GM21576 (cell line): ENCODE measurements around the gene CCL27.
A peak's percentile ranks its signal among the peaks of the same experiment; 100 is the strongest.

Experiments
- ATAC-seq: cut with Tn5 transposase; IDR thresholded peaks from one replicate; pipeline ENCODE4 v1.9.1; 2021; ENCODE audit warnings: mild to moderate bottlenecking, moderate library complexity; ENCODE audit not compliant: unreplicated experiment

CCL27 gene

DNA sequence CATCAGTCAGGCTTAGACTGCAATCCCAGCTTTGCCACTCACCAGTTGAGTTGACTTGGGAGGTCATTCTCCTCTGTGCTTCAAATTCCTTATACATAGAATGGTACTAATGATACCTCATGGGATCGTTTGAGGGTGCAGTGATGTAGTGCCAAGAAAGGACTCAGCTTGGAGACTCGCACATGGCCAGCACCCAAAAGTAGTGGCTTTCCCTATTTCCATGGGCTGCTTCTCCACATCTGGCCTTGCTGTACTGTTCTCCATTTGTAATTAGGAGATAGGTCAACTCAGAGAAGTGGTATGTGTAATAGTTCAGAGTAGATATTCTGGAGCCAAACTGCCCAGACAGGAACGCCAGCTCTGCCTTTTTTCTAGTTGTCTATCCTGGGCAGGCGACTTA, 23.1 kb upstream of the CCL27 start:
- no peak for ATAC-seq

DNA sequence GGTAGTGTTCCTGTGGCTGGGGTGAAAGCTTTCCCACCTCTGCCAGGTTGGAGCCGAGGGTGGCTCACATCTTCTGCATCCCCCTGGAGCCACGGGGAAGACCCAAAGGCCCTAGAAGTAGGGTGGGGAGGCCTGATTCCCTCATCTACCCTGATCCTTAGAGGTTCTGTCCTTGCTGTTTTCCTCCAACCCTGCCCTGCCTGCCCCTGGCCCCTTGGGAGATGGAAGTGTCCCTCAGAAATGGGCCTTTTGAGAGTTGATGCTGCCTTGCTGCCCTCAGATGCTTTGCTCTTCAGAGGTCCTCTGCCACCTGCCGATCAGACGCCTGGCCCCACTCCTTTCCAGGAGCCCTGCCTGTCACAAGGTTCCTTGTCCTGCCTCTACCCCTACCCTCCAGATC, 22.4 kb upstream of the CCL27 start:
- no peak for ATAC-seq

DNA sequence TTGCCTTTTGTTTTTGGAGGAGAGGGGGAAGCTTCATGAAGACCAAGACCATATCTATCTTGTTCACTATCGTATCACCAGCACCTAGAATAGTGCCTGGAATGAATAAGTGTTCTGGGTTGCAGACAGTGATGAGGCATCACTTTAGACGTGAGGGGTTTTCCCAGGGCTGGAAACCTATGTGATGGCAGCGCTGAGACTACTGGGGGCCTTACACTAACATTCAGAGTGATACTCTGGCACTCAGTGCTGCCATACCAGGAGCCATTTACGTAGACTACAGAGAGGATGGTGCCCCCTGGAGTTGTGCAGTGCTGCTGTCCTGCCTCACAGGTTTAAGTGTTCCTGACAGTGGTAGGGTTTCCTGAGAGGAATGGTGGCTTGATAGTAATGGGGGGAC, 21.7 kb upstream of the CCL27 start:
- no peak for ATAC-seq

DNA sequence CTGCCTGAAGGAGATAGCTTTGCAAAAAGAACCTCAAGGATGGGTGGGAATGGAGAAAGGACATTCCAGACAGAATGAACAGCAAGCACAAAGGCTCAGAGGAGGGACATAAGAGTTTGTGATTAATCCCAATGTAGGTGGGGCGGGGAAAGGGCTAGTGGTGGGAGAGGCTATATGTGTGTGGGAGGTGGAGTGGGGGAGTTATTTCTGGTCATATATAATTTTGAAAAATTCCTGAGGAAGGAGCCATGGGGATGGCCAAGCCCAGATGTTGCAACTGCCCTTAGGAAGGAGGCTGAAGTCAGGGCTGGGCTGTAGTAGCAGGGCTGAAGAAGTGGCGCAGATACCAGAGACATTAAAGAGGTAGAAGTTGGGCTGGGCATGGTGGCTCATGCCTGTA, 13.4 kb upstream of the CCL27 start:
- no peak for ATAC-seq

DNA sequence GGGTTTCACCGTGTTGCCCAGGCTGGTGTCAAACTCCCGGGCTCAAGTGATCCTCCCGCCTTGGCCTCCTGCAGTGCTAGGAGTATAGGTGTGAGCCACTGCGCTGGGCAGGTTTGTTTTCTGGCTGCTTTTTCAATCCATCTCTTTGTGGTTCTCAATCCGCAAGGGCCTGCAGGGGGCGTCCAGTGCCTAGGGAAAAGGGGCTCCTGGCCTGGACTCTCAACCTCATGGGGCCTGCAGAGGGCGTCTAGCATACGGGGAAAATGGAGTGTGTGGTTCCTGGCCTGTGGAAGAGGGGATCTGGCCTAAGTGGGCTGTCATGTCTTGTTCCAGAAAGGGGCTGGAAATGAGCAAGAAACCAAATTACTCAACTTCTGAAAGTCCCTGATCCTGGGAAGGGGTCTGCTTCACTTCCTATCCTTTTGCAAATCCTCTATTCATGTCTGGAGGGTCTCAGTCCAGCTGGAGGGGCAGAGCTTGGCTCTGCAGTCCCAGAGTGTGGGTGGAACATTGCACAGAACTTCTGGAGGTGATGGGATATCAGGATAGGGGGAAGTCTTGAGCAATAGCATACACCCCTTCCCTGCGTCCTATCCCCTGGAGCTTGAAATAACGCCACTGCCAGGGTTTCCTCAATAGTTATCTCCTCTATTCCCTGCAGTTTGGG, 12.7 kb upstream of the CCL27 start:
- no peak for ATAC-seq

DNA sequence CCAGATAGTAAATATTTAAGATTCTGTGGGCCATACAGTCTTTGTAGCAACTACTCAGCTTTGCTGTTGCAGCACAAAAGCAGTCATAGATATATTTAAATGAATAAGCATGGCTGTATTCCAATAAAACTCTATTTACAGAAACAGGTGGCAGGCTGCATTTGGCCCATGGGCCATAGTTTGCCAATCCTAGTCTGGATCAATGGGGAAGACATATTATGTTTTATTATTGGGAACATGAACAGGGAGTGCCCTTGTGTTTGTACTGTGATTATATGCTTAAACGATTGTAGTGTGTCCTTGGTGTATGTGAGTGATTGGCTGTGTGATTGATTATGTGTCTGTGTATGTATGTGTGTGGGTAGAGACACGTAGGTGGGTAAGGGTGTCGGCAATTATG, 12.0 kb upstream of the CCL27 start:
- no peak for ATAC-seq

DNA sequence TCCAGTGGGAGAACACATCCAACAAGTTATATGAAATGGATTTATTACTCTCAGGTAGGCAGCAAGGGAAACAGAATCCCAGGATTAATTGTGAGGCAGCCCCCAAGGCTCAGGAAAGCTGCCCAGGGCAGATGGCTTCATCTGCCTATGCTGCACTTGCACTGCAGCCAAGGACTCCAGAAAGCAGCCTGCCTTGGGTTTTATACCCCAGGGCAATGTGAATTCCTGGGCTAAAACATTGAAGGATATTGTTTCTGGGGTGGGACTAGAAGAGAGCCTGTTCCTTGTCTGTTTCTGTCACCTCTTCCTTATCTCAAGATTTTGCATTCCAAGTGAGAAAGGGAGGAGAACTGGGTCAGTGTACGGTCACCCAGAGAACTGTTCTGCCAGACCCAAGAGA, 8.8 kb upstream of the CCL27 start:
- ATAC-seq: no peak

DNA sequence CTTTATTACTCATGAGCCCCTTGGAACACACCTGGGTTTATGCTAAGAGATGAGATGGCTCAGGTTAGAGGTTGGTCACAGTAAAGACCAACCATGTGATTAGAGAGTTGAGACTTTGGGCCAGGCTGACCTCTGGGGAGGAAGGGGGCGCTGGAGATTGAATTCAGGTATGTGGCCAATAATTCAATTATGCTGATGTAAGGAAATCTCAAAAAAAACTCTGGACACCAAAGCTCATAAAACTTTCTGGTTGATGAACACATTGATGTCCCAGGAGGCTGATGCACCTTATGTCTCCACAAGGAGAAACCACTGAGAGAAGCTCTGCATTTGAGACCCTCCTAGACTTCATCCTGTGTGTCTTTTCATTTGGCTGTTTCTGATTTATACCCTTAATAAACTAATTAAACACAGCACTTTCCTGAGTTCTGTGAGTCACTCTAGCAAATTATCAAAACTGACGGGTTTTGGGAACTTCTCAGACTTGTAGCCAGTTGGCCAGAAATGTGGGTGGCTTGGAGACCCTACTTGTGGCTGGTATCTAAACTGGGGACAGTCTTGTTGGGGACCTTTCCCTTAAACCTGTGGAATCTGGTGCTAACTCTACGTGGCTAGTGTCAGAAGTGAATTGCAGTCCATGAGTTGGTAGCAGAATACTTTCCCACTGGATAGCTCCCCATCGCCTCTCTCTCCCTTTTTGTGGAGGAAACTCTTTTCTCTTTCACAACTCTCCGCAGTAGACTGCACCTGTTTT, 7.5 kb upstream of the CCL27 start:
- ATAC-seq: no peak

DNA sequence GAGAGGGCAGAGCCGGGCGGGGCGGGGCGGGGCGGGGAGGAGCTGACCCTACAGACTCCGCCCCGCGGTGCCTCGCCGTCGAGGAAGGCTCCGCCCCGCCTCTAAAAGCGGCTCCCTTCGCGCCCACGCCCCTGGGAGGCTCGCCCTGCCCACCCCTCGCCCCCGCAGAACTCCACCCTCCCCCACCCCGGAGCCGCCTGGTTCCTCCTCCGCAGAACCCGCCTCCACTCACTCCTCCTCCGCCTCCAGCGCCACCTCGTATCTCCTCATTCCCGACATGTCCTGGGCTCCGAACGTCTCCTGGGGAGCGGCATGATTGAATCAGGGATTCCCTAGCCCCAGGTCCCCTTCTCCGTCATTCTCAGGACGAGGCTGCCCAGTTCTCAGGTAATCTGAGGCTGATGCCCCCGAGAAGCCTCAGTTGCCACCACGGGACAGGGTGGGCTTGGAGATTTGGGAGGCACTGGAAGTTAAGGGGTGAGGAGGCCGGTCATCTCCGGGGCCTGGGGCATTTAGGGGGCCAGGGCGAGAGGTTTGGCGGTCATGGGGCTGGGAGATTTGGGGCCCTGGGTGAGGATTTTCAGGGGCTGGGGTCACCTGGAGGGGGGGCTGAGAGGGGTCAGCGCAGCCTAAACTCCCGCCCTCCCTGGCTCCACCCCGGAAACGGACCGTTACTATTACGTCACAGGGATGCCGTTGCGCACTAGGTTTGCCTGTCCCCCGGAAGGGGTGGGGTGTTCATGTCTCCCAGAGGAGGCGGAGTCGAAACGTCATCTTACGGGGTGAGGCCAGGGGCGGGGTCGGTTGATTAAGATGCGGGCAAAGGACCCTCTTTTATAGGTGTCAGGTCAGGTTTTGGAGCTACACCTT, 3.2 kb upstream of the CCL27 start:
- peak; percentile 71 for ATAC-seq

DNA sequence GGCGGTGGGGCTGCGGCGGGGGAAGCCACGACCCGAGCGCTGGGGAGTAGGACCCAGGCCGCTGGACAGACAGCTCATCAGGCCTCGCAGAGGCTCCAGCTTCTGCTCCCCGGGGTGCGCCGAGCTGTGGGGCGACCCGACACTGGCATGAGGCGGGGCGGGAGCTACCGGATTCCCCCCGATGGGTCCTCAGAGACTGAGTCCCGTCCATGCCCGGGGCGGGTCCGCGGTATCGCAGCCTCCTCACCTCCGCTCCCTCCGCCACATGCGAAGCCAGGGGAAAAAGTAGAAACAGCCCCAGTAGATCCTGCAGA, 2.6 kb upstream of the CCL27 start:
- ATAC-seq: no peak

DNA sequence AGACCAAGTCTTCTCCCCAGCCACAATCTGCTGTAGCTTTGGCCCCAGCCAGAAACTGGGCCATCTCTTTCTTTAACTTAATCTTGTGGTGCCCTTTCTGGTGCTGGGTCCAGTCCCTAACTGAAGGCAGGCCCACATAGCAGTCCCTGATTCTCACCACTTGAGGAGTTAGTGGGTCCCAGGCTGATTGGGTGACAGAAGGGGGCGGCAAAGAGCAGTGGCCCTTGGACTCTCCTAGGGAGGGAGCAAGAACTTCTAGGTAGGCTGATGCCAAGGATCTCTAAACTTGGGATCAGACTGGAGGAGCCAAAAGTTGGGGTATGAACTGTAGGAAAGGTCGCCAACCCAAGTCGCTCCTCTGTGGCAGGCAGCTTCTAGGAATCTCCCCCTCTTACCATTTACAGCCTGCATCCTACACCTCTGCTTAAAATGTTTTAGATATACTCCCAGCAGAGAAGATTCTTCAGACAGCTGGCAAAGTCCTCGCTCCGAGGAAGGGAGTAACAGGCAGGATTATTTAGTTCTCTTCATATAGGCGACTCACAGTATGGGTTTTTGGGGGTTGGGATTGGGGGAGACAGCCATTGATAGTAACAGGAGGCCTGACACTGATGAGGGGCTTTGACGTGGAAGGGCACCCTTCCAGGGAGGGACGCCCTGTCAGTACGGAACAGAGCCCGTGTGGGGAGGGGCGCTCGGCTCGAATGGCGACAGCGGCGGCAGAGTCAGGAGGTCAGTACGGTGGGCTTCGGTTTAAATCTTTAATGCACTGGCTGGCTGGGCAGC, 2.0 kb upstream of the CCL27 start:
- peak; percentile 49 for ATAC-seq

DNA sequence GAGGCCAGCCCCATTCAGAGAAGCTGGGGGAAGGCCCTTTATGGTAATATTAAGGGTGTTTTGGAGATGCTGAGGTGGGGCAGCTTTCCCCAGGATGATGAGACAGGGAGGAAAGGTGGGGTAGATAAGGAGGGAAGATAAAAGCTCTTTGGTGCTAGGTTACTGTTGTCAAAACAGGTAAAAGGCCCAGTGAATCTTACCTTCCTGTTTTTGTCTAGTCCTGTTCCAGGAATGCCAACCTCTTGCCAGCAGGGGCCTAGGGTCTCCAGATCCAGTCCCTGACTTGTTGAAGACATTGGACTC, 797 bp upstream of the CCL27 start:
- ATAC-seq: no peak

DNA sequence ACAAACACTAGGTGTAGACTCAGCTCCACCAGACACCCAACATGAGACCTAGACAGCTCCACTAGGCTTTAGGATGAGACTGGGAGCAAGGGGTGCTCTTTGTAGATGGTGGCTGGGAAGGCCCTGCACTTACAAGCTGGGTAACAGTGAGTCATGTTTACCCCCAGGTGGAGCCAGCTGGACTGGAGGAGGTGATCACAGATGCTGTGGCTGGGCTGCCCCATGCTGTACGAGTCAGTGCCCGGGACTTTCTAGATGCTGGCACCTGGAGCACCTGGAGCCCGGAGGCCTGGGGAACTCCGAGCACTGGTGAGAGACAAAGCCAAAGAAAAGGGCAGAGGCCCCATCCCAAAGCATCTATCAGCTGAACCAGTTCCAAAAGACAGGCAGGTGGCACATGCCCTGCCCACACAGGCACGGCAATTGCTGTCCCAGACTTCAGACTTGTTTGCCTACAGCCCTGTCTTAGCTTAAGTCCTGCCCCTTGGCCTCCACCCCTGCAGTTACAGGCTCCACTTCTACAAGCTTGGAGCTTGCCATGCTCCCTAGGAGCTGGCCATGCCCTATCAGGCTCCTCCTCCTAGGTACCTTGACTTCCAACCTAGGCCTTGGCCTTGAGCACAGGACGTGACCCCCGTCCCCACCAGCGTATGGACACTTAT, 2.7 kb downstream of the CCL27 start:
- ATAC-seq: no peak

DNA sequence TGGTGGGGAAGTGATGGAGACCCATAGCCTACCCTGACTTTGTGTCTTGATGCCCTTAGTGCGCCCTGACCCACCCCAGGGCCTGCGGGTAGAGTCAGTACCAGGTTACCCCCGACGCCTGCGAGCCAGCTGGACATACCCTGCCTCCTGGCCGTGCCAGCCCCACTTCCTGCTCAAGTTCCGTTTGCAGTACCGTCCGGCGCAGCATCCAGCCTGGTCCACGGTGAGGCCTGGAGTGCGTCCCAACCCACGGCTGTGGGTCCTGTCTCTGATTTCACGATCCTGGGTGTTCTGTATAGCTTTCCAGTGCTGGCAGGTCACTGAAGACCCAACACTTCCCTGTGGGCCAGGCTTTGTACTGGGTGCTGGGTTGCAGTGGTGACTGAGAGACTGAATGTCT, 4.0 kb downstream of the CCL27 start:
- ATAC-seq: no peak

DNA sequence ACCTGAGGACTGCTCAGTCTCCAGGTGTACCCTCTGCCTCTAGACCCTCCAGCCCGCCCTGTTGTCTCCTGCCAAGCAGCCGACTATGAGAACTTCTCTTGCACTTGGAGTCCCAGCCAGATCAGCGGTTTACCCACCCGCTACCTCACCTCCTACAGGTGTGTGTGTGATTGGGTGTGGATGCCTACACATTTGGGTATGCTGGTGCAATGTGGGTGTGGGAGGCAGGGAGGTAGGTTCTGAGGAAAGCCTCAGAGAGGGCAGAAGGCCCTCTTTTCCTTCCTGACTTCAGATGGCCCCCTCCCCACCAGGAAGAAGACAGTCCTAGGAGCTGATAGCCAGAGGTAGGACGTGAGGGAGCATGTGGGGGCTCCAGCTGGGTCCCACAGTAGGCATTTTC, 5.5 kb downstream of the CCL27 start:
- no peak for ATAC-seq

DNA sequence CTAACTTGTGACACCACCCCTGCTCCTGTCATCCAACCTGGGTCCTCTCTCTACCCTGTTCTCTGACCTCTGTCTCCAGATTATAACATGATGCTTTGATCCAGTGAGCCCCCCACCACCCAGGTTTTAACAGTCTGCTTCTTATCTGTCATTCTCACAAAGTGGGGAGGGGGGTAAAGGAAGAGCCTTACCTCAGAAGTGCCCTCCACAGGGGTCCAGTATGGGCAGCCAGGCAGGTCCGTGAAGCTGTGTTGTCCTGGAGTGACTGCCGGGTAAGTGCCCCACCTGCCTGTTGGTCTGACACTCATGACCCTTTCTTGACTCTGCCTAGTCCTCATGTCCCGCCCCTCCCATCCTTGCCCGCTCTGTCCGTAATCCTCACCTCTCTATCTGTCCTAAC, 7.1 kb downstream of the CCL27 start:
- no peak for ATAC-seq

DNA sequence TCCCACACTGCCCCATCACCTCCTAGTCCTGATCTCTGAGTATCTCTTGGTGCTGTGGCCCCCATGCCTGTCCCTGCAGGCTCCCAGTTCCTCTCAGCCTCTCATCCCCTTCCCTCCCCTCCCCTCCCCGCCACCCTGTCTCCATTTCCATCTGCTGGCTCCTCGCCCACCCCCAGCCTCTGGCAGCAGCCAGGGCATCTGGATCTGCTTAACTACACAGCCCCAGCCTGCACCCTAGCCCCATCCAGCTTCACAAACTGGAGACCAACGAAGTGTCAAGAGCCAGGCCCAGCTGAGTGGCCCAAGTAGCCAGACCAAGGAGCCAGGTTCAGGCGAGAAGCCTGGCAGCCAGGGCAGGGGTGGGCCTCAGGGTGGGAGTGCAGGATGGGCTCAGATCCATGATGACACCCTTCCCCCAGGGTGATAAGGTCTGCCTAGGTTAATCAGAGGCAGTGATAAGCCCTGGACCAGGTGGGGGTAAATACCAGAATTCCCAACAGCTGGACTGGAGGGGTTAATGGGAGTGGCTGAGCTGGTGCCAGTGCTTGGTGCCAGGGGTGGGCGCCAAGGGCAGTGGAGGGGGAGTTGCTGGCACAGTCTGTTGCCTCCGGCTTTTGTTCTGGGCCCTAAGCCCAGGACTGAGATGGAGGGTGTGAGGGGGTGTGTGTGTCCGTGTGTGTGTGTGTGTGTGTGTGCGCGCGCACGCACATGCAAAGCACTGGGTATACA, 8.0 kb downstream of the CCL27 start:
- ATAC-seq: no peak

DNA sequence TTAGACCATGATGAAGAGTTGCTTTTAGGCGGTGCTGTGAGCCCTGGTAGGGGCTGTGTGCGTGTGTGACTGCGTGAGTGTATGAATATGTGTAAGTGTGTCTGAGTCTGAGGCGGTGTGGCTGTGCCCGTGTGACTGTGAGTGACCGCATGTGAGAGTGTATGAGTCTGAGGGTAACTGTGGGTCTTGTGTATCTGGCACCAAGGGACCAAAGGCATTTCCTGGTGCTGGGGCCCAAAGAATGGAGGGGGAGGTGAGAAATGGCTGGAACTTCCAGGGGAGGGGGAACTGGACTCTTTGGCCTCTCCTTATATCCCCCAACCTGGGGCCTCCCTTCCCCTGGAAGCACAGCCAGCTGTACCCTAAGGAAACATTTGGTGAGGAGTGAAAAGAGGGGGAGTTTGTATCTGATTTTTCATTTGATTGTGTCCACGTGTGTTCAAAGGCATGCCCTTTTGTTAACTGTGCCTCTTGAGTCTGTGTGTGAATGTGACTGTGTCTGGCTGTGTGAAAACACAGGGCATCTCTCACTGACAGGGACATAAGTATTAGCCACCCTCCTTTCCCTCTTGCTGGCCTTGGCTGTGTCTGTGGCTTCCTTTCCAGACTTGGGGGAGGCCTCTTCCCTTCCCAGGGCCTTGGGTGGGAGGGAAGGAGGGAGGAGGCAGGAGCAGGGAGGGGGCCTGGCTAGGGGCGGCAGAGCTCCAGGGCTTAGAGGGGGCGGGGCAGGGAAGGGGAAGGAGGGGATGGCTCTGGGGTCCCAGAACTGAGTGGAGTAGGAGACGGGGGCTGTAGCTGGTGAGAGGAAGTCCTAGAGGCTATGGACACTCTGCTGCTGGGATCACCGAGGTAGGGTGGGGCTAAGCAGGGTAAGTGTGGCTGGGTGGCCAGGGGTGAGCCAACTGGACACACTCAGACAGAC, 9.0 kb downstream of the CCL27 start:
- no peak for ATAC-seq

DNA sequence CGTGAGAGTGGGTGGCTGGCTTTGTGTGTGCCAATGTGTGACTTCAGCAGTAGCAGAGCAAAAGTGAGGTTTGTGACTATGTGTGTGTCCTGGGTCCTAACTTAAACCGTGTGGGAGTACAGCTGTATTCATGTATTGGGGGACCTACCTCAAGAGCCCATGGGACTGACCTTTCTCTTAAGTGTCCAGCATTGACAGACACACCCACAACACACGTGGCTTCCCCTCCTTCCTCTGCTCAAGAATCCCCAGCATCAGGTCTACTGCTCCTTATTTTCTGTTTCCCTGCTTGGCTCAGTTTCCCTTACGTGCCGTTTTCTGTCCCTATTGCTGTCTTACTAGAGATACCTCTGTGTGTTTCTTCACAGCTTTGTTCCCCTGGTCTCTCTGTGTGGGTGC, 9.9 kb downstream of the CCL27 start:
- no peak for ATAC-seq
